ENCODE data around the gene S100A9. TPM values are rescaled to one million over a fixed set of nuclear protein-coding genes. Genes with fewer than 3 reads are reported as not detected.

S100A9 gene
- total and polyA plus RNA-seq, 2 of the 4 experiments (the other 2 are of a cell fraction), result not detected

GRCh38 chr1:153366261-153366660 is 8.6 kb downstream of the S100A9 start:
- Histone ChIP-seq H2BK15ac (ENCODE audit: low read depth, low read length) (no peak overlapping the region), H3K9me1 (ENCODE audit: insufficient read depth, low read length) (no peaks in the 10 kb centered on the region), H3K14ac (replicated peaks; ENCODE audit: low read depth, low read length) (no peak overlapping the region), H3K4me3 (ENCODE audit: insufficient read depth, low read depth, low read length) (no peak overlapping the region), H4K5ac (ENCODE audit: low read depth, low read length) (no peak overlapping the region), H3K56ac (ENCODE audit: extremely low read depth, insufficient read depth, low read length) (no peak overlapping the region), H3K27me3 (ENCODE audit: control insufficient read depth, insufficient read depth, low read length) (peaks cover 6% of the 10 kb centered on the region), H3K27ac (ENCODE audit: insufficient read depth, low read length) (no peak overlapping the region), H3K23ac (ENCODE audit: low read depth, low read length) (no peak overlapping the region), H4K91ac (ENCODE audit: insufficient read depth, low read depth, low read length) (no peak overlapping the region), H4K20me1 (ENCODE audit: insufficient read depth, low read length) (no peaks in the 10 kb centered on the region), H3K36me3 (ENCODE audit: control insufficient read depth, insufficient read depth, low read length) (no peaks in the 10 kb centered on the region), H3K18ac (ENCODE audit: low read depth, low read length) (no peak overlapping the region), H3K79me1 (ENCODE audit: low read depth in 1 of 2, low read length in 2 of 2) (no peaks in the 10 kb centered on the region), H3K4me2 (ENCODE audit: low read depth, low read length) (no peak overlapping the region), H2BK120ac (ENCODE audit: low read depth, low read length) (no peak overlapping the region), H4K8ac (ENCODE audit: low read depth in 2 of 2, low read length in 2 of 2) (no peak overlapping the region), H3K9ac (ENCODE audit: low read depth, low read length) (no peak overlapping the region), H2BK20ac (ENCODE audit: low read depth, low read length) (no peak overlapping the region), H2AK5ac (ENCODE audit: low read depth, low read length) (no peak overlapping the region), H2AK9ac (replicated peaks; ENCODE audit: low read depth, low read length, poor library complexity) (no peak overlapping the region), H3K9me3 (ENCODE audit: control insufficient read depth, insufficient read depth, low read length) (no peaks in the 10 kb centered on the region), H3K4ac (ENCODE audit: low read depth, low read length) (no peak overlapping the region), H2BK5ac (ENCODE audit: low read depth, low read length, poor library complexity, severe bottlenecking) (no peak overlapping the region), H3K4me1 (ENCODE audit: control insufficient read depth, insufficient read depth, low read length) (no peaks in the 10 kb centered on the region), H2AFZ (replicated peaks; ENCODE audit: low read length, poor library complexity) (no peak overlapping the region)
- no peak for TF ChIP-seq NFE2L2 (IDR thresholded peaks at IDR 0.05; ENCODE audit: low read depth, low read length)
- TF ChIP-seq CHD1 (IDR thresholded peaks at IDR 0.05; ENCODE audit: low read depth, low read length), result no peak
- TF ChIP-seq CEBPB (IDR thresholded peaks at IDR 0.05; ENCODE audit: low read depth, low read length), result no peak
- TF ChIP-seq ELK1 (IDR thresholded peaks at IDR 0.05; ENCODE audit: borderline replicate concordance, low read depth, low read length), result no peak
- no peak for TF ChIP-seq FOS (IDR thresholded peaks at IDR 0.05; ENCODE audit: low read depth, low read length)
- no peak for TF ChIP-seq MAZ (IDR thresholded peaks at IDR 0.05; ENCODE audit: borderline replicate concordance, low read depth, low read length)
- no peak for TF ChIP-seq RCOR1 (IDR thresholded peaks at IDR 0.05; ENCODE audit: insufficient replicate concordance, low read length)
- no peak for TF ChIP-seq CTCF (conservative IDR thresholded peaks at IDR 0.05; ENCODE audit: low read depth, low read length)
- TF ChIP-seq RFX5 (IDR thresholded peaks at IDR 0.05; ENCODE audit: low read depth, low read length), result no peak
- TF ChIP-seq SMC3 (IDR thresholded peaks at IDR 0.05; ENCODE audit: low read depth, low read length), result no peak
- no peak for TF ChIP-seq USF2 (IDR thresholded peaks at IDR 0.05; ENCODE audit: low read depth, low read length)
- no peak for TF ChIP-seq MAFK (IDR thresholded peaks at IDR 0.05; ENCODE audit: low read depth, low read length)
- TF ChIP-seq RAD21 (IDR thresholded peaks at IDR 0.05; ENCODE audit: low read length), result no peak
- TF ChIP-seq POLR2A (IDR thresholded peaks at IDR 0.05; ENCODE audit: low read depth, low read length), result no peak
- TF ChIP-seq MXI1 (IDR thresholded peaks at IDR 0.05; ENCODE audit: borderline replicate concordance, low read depth, low read length), result no peak
- no peak for TF ChIP-seq BHLHE40 (IDR thresholded peaks at IDR 0.05; ENCODE audit: low read depth, low read length)
- intact Hi-C loops (cut with micrococcal nuclease), result no loop called here
- CTCF ChIA-PET, result no interaction called here
- no TSS peak for BruUV-seq (replicated peaks)
- in situ Hi-C loops (cut with MboI; ENCODE audit: low sequenced_read_pairs), result no loop called here
- dilution Hi-C loops (cut with HindIII; ENCODE audit: low sequenced_read_pairs, unreplicated experiment), result no loop called here
- DNase-seq (no peak), ATAC-seq (ENCODE audit: low read depth) (no peak)
- no CpG with 5 or more reads among the region's 6 CpGs for WGBS, 2 experiments (ENCODE audit: extremely low coverage in 2 of 2, insufficient read length in 1 of 2)
- POLR2A ChIA-PET (ENCODE audit: unreplicated experiment), result no interaction called here
